Skin of body (tissue), 2 donors: Measurements from ENCODE around the gene ERMP1. TPM values are rescaled to one million over a fixed set of nuclear protein-coding genes. Genes with fewer than 3 reads are reported as not detected.
"Not testable (repeated sequence)": the region's sequence is repeated elsewhere in the genome, so short reads cannot be mapped to it uniquely, and the experiment has no call there.

ENCODE experiments used
- DNase-seq: peaks from one replicate; lab custom pipeline; 2025; lab: John Stamatoyannopoulos, UW
- total RNA-seq: library from RNA; depleted of rRNA; stranded (reverse); fragments of >200 nt; gene quantifications from one replicate; pipeline ENCODE4 v1.2.3, GENCODE V29; 2014

Gene ERMP1
- total RNA-seq, 1 donor from 2014 or later: 23.7 TPM

DNA sequence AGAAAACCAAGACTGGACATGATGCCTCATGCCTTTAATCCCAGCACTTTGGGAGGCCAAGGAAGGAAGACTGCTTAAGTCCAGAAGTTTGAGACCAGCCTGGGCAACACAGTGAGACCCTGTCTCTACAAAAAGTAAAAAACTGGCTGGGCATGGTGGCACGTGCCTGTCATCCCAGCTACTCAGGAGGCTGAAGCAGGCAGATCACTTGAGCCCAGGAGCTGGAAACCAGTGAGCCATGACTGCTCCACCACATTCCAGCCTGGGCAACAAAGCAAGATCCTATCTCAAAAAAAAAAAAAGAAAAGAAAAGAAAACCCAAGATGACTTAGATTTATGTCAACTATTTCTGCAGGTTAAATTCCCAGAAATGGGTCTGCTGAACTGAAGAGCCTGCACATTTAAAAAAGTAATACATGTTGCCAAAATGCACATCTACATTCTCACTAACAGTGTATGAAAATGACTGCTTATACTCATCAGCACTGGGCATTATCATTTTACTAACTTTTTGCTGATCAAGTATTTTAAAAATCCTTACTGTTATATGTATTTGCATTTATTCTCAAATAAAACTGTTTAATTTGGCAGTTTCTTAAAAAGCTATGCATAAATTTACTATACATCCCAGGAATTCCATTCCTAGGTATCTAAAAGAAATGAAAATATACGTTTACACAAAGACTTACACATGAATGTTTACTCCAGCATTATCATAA, 14.3 kb downstream of the ERMP1 start:
- DNase-seq: no peak

DNA sequence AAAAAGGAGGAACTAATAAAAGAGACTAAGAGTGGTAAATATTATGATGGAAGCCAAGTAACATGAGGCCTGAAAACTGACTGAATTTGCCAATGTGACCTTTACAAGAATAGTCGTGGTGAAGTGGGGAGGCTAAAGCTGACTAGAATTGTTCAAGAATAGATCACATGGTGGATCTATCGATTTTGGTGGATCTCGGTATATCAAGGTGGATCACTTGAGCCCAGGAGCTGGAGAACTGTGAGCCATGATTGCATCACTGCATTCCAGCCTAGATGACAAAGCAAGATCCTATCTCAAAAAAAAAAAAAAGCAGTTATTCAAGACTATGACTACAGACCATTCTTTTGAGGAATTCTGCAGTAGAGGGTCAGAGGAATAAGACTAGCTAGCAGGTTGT, 15.1 kb downstream of the ERMP1 start:
- no peak for DNase-seq

DNA sequence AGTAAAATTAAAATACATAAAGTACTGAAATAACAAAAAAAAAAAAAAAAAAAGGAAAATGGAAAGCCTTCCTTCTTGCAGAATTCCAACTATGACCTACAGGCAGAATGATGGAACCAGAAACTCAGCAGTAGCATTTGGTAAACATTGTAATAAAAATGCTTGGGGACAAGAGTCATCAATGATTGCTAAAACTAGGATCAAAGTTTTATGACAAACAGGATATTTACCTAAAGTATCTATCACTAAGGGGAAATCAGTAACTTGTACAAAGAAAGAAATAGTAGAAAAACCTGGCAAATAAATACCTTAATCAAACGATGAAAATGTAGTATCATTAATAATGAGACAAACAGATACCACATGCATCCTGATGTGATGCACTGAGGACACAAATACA, 17.5 kb downstream of the ERMP1 start:
- no peak for DNase-seq

DNA sequence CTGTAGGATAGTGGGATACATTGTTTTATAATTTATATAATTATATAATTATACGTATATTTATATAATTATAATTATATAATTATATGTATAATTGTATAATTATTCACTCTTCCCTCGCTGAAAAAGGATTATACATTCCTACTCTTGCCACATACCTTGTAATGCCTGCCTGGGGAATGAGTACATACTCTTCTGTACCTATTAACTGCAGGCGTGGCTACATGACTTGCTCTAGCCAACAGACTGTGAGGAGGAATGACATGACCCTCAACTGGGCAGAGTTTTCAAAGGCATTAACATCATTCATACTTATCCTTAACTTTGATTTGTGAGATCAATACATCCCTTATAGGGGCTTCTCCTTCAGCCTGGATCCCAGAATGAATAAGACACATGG, 19.1 kb downstream of the ERMP1 start:
- no peak for DNase-seq

DNA sequence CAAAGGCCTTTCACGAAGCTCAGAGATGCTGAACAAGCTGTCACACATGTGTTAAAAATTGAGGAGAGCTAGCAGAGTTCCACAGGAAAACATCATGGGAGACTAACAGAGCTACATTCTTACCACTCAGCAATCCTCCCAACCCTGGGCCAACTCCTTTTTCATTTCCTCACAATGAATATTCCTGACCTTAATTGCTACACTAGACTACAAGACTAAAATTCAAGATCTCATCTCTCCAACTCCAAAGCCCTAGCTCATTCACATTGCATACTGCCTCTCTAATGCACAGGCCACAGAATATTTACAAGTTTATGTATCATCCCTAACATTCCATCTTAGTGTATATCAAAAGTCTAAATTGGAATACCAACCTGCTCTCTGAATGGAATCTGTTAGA, 21.2 kb downstream of the ERMP1 start:
- DNase-seq: no peak

DNA sequence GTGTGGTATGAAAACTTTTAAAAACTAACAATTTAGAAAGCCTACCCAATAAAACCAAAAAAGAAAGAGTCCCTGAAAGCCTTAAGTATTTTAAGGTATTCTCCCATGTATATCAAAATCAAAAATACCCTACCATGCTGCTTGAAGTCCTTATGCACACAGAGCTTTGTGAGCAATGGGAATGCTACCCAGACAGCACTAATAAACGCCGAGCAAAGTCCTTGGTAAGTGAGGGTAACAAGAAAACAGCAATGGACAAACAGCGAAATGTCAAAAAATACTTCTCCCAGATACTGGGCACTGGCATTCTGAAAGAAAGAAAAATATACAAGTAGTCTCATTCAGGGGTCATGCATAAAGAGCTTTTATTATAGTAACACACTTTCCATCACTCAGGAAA, 27.4 kb downstream of the ERMP1 start:
- no peak for DNase-seq

DNA sequence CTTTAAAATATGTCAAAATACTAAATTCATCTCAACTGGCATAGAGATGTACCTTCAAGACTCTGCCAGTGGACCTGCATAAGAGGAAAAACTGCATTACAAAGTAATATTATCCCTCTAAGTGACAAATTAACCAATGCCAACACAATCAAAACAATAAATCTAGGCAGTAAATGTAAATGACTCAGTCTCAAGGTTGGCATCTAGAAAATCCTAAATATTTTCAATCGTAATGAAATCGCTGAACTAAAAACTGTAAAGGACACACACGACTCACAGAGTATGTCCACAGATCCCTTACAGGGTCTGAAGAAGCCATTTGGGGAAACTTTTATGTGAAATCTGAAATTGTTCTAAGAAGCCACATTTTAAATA, 31.2 kb downstream of the ERMP1 start:
- DNase-seq: no peak

DNA sequence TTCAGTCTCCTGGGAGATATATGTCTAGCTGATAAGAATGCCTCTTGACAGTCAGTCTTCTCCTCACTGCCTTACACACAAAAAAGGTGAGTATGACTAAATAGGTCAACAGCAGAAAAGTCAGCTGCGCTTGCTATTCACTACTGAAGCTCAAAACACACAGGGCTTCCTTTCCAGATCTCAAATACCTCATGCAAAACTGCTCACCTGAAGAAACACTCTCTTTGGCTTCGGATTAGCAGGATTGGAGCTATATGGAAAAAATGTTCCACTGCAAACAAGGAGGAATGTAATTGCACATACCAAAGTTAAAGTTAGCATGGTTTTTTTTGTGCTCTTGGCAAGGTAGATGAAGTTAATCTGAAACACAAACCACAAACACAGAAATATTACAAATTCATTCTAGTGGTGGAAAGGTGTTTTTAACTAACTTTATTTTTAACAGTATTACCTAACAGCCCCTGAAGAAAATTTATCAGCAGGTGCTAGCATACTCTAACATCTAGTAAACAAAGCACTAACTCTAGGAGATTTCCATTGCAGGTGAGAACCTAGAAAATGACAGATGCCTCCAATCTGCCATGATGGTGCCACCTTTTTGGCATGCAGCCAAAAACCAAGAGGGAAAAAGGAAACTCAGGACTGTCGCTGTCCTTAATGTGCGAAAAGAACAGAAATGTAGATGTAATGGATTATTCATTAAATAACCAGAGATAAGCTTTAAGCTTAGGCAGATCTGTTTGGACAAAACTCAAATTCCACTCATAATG, 31.8 kb downstream of the ERMP1 start:
- no peak for DNase-seq

DNA sequence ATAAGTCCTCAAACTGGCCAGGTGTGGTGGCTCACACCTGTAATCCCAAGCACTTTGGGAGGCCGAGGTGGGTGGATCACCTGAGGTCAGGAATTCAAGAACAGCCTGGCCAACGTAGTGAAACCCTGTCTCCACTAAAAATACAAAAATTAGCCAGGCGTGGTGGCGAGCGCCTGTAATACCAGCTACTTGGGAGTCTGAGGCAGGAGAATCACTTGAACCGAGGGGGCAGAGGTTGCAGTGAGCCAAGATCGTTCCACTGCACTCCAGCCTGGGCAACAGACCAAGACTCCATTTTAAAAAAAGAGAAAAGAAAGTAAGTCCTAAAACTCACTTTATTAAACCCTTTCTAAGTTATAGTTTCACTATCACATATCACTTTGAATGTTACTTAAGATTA, 32.5 kb downstream of the ERMP1 start:
- DNase-seq: not testable (repeated sequence)

DNA sequence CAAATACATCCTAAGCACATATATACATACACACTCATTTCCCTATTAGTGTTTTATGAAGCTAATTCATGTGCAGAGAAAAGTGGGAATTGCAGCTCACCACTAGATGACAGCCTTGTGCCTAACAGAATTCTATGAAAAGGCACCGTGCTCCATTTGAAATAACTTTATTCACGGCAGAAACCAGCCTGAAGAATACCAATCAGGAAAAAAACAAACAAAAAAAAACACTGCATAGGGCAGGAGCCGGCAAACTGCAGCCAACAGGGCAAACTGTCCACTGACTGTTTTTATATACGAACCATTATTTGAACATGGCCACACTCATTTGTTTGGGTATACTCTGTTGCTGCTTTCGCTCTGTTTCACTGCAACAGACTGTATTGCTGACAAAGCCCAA, 33.6 kb downstream of the ERMP1 start:
- DNase-seq: peak; percentile 1

DNA sequence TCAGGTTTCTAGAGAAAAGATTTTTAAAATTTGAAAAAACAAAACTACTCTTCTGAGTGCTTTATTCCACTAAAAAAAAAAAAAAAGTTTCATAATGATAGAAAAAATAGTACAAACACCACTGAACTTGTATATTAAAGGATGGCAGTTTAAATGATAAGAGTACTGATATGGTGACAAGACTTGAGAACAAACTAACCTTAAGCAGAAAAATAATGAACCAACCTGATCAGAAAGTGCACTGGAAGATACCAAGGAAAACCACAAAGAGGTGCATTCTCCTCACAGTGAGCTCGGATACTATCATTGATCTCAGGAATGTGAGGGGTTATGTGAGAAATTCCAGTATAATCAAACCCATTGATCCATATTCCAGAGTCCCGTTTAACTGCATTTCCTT, 34.3 kb downstream of the ERMP1 start:
- DNase-seq: no peak

DNA sequence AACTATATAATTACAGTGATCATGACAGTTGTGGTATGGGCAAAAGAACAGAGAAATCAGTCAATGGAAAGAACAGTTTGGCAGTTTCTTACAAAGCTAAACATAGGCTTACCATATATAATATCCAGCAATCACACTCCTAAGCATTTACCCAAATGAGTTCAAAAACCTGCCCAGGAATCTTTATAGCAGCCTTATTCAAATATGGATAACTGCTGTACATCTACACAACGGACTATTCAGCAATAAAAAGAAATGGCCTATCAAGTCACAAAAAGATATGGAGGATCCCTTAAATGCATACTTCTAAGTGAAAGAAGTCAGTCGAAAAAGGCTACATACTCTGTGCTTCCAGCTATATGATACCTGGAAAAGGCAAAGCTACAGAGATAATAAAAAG, 36.6 kb downstream of the ERMP1 start:
- no peak for DNase-seq

DNA sequence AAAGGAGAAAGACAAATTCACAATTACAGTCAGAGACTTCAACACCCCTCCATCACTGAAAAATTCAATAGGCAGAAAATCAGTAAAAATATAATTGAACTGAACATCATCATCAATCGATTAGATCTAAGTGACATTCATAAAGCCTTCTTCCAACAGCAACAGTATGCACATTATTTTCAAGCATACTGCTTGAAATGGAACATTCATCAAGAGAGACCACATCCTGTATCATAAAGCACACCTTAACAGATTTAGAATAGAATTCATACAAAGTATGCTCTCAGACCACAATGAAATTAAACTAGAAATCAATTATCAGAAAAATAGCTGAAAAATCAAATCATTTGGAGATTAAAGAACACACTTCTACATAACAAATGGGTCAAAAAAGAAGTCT, 39.1 kb downstream of the ERMP1 start:
- DNase-seq: no peak

DNA sequence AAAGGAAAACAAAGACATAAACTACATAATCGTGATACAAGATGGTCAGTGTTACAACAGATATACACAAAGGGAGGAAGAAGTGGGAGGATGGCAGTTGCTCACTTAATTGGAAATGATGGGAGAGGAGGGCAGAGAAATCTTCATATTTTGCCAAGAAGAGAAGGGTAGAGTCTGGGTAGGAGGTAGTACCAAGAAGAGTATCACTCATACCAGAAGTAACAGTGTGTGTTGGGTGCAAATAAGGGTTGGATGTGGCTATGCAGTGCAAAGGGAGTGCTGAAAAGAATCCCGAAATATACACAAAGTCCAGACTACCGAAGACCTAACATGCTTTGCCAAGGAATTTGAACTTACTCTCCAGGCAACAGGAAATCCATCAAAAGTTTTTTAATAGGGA, 41.0 kb downstream of the ERMP1 start:
- no peak for DNase-seq

DNA sequence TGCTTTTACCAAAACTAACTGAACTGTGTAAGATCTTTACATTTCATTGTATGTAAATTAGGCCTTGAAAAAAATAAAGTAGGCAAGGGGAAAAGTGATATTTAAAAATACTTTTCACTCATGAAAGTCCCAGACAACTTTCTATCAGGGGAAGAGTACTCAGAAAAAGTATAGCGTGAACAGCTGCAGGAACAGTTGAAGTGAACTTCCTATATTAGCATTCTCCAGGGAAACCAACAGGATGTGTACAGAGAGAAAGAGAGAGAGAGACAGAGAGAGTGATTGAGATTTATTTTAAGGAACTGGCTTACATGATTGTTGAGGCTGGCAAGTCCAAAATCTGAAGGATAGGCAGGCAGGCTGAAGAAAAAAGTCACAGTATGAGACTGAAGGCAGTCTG, 42.0 kb downstream of the ERMP1 start:
- DNase-seq: no peak

DNA sequence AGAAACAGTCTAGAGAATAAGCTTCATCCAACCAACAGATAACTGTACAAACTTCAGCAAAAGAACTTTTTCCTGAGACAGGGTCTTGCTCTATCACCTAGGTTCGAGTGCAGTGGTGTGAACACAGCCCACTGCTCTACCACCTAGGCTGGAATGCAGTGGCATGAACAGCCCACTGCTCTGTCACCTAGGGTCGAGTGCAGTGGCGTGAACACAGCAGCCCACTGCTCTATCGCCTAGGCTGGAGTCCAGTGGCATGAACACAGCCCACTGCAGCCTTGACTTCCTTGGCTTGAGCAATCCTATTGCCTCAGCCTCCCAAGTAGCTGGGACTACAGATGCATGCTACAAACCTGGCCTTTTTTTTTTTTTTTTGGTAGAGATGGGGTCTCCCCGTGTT, 43.4 kb downstream of the ERMP1 start:
- no peak for DNase-seq

DNA sequence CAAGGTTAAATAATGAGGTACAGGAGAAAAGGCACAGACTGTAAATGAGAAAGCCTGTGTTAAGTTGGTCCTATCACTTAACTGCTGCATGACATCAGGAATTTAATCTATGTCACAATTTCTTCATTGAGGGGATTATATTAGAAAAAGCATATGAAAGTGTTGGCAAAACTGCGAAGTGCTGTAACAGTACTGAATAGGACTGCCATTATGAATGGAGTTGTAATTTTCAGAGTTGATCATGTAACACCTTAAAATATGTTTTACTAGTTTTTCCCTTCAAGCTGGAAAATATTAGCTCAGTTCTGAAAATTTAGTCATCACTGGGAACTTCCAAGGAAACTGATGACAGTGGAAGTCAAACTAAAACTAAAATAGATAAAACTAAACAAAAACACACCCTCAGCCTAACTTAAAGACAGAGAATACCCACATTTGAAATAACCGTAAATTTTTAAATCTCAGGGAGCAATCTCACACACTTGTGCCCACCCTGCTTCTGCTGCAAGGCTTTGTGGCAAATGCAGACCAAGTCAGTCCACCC, 45.1 kb downstream of the ERMP1 start:
- no peak for DNase-seq

DNA sequence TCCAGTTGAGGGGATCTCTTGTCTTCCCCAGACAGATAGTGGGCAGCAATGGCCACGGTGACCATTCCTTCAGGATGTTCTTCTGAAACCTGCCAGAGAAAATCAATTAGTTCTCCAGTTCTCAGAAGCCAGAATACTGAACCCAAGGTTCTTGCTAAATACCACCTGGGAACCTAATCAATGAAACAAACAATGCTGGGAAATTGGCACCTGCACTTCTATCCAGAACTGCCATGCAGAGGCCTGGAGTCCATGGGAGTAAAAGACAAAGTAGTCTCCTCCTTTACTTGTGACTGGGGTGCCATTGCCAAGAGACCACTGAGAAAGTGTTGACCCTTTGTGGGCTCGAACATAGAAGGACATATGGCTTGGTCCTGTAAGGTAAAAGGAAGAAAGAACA, 45.7 kb downstream of the ERMP1 start:
- DNase-seq: no peak

DNA sequence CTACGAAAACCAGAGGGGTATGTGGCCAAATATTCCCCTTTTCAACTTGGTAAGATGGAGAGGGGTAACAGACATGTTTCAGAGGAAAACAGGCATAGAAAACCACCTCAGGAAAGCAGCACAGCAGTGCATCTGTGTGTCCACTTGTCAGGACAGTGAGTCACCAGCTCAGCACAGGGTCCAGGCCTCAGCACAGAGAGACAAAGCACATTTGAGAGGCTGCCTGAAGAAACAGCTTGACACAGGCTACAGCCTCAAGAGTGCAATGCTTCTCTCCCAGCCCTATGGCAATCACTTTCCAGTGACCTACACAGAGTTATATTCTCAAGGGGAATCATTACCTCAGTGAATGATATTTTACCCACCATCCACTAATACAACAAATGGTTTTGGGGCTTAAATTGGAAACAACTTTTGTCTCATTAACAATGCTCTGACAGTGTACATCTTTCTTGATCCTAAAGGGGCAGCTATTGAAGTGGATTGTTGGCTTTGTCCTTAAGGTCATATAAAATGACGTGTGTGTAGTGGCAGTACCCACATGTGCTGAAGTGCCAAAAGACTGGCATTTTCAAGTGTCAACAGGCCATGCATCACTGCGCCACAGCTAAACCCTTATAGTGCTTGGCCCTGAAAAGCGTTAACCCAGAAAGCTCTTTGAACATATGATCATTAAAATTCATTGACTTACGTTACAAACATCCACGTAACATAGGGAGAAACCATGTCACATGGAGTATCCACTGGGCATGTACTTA, 46.4 kb downstream of the ERMP1 start:
- no peak for DNase-seq

DNA sequence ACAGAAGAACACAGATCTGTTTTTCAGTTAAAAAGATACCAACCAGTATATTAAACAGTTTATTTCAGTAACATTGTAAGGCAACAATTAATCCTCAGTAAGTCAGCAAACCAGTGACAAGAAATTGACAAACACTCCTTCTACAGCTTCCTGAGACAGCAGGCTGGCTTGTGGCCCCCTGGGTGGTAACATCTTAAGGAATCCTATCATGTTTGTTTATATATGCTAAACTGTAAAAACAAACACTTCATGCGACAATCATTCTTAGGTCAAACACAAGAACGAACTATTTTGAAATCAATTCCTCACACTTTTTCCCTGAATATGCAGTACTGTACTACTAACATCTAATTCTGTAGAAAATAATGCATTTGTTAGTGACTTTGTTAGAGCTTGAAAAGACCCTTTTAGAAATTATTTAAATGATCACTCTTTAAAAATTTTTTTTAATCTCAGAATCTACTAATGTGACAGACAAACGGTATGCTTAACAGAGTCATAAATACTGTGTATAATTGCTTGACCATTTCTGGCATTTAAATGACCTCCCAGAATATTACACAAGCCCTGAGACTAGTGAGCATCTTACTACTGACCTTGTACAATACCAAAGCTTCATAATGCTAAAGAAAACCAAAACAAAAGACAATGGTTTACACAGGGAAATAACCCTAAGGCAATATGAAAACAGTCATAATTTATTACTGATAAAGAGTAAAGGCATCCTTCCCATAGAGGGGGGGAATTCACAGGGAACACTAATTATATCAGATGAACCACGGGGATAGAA, 48.2 kb downstream of the ERMP1 start:
- DNase-seq: no peak

DNA sequence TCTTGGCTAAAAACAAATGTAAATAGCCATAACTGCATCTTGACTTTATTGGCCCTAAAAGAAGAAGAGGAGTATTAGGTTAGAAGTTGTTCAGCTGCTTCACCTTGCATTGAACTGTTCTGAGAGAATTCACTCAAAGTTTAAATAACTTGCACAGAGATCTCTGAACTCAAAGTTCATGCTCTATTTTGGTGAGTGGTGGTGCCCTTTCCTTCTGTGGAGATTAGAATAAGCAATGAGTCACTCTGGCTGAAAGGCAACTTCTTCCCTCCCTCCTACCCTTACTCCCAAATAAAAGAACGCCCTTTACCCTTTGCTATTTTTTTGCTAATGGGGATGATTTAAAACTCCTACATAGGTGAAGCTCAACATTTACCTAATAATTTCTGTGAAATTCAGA, 48.9 kb downstream of the ERMP1 start:
- no peak for DNase-seq
